CD4-positive, alpha-beta T cell (primary cell): ENCODE measurements around the gene LRIT3. TPM values are rescaled to one million over a fixed set of nuclear protein-coding genes. Genes with fewer than 3 reads are reported as not detected.

Experiments used
- ATAC-seq: fragments of 200-7000 bp; cut with Tn5 transposase; one replicate; pipeline ENCODE4 v1.10.0; 2022; ENCODE audit warnings: mild to moderate bottlenecking; ENCODE audit not compliant: poor library complexity
- CTCF ChIA-PET: fragments of 350-600 bp; sonication (Branson Sonifier 250); formaldehyde crosslinking; loops from one replicate; lab custom pipeline; 2021; ENCODE audit warnings: antibody characterized with exemption, inconsistent platforms; lab: Charles Lee
- POLR2A ChIA-PET: fragments of 350-600 bp; sonication (Branson Sonifier 250); formaldehyde crosslinking; loops from one replicate; lab custom pipeline; 2021; ENCODE audit warnings: antibody characterized with exemption, inconsistent platforms; lab: Charles Lee
- DNase-seq, 14 experiments: peaks; one replicate each; pipeline ENCODE4 v3.0.0-alpha.2; 2013 to 2020; ENCODE audit warnings: mixed read lengths in 2 of 14
- H3K27ac ChIP-seq, 2 donors: one replicate each; pipeline versions ENCODE4 v1.5.1 to v1.7.0; 2013; ENCODE audit warnings: low read length in 2 of 2, low read depth in 1 of 2, mild to moderate bottlenecking in 1 of 2
- H3K27me3 ChIP-seq, 2 experiments: 1 replicate in 1 of 2; 2 replicates in 1 of 2; pipeline versions ENCODE4 v1.6.1 to v1.7.0; 2013; ENCODE audit warnings: low read length in 2 of 2, control low read depth in 1 of 2, mild to moderate bottlenecking in 1 of 2, moderate library complexity in 1 of 2; ENCODE audit not compliant: insufficient read depth in 2 of 2, control insufficient read depth in 1 of 2
- H3K36me3 ChIP-seq: one replicate; pipeline ENCODE4 v1.6.1; 2013; ENCODE audit warnings: low read length, control low read depth; ENCODE audit not compliant: insufficient read depth
- H3K4me1 ChIP-seq: one replicate; pipeline ENCODE4 v1.6.1; 2013; ENCODE audit warnings: low read length, control low read depth; ENCODE audit not compliant: insufficient read depth
- H3K4me3 ChIP-seq: one replicate; pipeline ENCODE4 v1.5.1; 2013; ENCODE audit warnings: mild to moderate bottlenecking, low read length, moderate library complexity
- H3K9me3 ChIP-seq, 2 experiments: 1 replicate in 1 of 2; 2 replicates in 1 of 2; pipeline versions ENCODE4 v1.6.1 to v1.7.0; 2013; ENCODE audit warnings: low read length in 2 of 2, mild to moderate bottlenecking in 2 of 2, control low read depth in 1 of 2, moderate library complexity in 1 of 2; ENCODE audit not compliant: control insufficient read depth in 1 of 2, insufficient read depth in 1 of 2
- H3K27ac Mint-ChIP-seq: one replicate; pipeline ENCODE4 v1.8.0; 2020; ENCODE audit warnings: mixed read lengths
- H3K27me3 Mint-ChIP-seq: one replicate; pipeline ENCODE4 v1.8.0; 2021; ENCODE audit warnings: mixed read lengths
- H3K36me3 Mint-ChIP-seq: one replicate; pipeline ENCODE4 v1.8.0; 2021; ENCODE audit warnings: low read depth, mixed read lengths
- H3K4me1 Mint-ChIP-seq: one replicate; pipeline ENCODE4 v1.8.0; 2021; ENCODE audit warnings: low read depth, mixed read lengths
- H3K4me3 Mint-ChIP-seq: one replicate; pipeline ENCODE4 v1.8.0; 2020; ENCODE audit warnings: mild to moderate bottlenecking, mixed read lengths
- H3K9me3 Mint-ChIP-seq: one replicate; pipeline ENCODE4 v1.8.0; 2020; ENCODE audit warnings: mixed read lengths
- intact Hi-C, 2 experiments: fragments of 100-400 bp; cut with DNase I in 1 of 2; cut with micrococcal nuclease in 1 of 2; formaldehyde crosslinking; loops; one replicate each; pipeline versions ENCODE4 v1.15.1 to v1.9.0; 2023 to 2025; cut with DNase I, micrococcal nuclease
- polyA plus RNA-seq, 2 donors: library from polyadenylated mRNA; unstranded; fragments of 120-200 nt; gene quantifications; one replicate each; pipeline ENCODE4 v1.2.1, GENCODE V29; 2013
- total RNA-seq, 174 experiments: library from RNA in 2 of 174; stranded (reverse) in 2 of 174; gene quantifications; one replicate each; pipeline ENCODE4 v1.2.3 and lab custom pipeline; 2021 to 2026
- TF ChIP-seq, protein P1 (sequence below): fragments of 200-600 bp; IDR thresholded peaks from one replicate; pipeline ENCODE4 v1.8.0; 2022; ENCODE audit warnings: antibody characterized with exemption, mild to moderate bottlenecking

Gene LRIT3, protein sequence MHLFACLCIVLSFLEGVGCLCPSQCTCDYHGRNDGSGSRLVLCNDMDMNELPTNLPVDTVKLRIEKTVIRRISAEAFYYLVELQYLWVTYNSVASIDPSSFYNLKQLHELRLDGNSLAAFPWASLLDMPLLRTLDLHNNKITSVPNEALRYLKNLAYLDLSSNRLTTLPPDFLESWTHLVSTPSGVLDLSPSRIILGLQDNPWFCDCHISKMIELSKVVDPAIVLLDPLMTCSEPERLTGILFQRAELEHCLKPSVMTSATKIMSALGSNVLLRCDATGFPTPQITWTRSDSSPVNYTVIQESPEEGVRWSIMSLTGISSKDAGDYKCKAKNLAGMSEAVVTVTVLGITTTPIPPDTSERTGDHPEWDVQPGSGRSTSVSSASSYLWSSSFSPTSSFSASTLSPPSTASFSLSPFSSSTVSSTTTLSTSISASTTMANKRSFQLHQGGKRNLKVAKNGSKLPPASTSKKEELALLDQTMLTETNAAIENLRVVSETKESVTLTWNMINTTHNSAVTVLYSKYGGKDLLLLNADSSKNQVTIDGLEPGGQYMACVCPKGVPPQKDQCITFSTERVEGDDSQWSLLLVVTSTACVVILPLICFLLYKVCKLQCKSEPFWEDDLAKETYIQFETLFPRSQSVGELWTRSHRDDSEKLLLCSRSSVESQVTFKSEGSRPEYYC
- total RNA-seq (under 1 TPM in 1 of 2 experiments, not detected in 1; 0.14 TPM), total RNA-seq (lab: John Stamatoyannopoulos, UW) (0 to 2.4 (median 0.25) reads per million in 172 experiments)
- 0.34 TPM for polyA plus RNA-seq (2013, experiment 1 of 2)
- 0.49 TPM for polyA plus RNA-seq (2013, experiment 2 of 2)

GRCh38 chr4:109847896-109848442, at the start of gene LRIT3:
TSS of gene LRIT3 (plus strand) at chr4:109848107. CDS start at chr4:109848202, 95 bp downstream.
- Histone ChIP-seq H3K9me3 (no peaks in the 10 kb centered on the region), H3K36me3 (no peaks in the 10 kb centered on the region), H3K4me3 (no peak within 1 kb of the TSS), H3K4me1 (no peaks in the 10 kb centered on the region), H3K27me3 (no peaks in the 10 kb centered on the region), H3K27ac (no peak within 1 kb of the TSS)
- H3K4me1 Mint-ChIP-seq = peaks cover under 1% of the 10 kb centered on the region
- TF ChIP-seq, protein P1, sequence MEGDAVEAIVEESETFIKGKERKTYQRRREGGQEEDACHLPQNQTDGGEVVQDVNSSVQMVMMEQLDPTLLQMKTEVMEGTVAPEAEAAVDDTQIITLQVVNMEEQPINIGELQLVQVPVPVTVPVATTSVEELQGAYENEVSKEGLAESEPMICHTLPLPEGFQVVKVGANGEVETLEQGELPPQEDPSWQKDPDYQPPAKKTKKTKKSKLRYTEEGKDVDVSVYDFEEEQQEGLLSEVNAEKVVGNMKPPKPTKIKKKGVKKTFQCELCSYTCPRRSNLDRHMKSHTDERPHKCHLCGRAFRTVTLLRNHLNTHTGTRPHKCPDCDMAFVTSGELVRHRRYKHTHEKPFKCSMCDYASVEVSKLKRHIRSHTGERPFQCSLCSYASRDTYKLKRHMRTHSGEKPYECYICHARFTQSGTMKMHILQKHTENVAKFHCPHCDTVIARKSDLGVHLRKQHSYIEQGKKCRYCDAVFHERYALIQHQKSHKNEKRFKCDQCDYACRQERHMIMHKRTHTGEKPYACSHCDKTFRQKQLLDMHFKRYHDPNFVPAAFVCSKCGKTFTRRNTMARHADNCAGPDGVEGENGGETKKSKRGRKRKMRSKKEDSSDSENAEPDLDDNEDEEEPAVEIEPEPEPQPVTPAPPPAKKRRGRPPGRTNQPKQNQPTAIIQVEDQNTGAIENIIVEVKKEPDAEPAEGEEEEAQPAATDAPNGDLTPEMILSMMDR = no peak
- peaks cover 4% of the 10 kb centered on the region for H3K36me3 Mint-ChIP-seq
- ChIA-PET POLR2A (no interaction called here), CTCF (no interaction called here)
- no peak within 1 kb of the TSS for H3K27ac Mint-ChIP-seq
- DNase-seq = no peak
- intact Hi-C loops = no loop called here
- H3K4me3 Mint-ChIP-seq = no peak within 1 kb of the TSS
- H3K9me3 Mint-ChIP-seq = no peaks in the 10 kb centered on the region
- no peaks in the 10 kb centered on the region for H3K27me3 Mint-ChIP-seq
- ATAC-seq = no peak

DNA sequence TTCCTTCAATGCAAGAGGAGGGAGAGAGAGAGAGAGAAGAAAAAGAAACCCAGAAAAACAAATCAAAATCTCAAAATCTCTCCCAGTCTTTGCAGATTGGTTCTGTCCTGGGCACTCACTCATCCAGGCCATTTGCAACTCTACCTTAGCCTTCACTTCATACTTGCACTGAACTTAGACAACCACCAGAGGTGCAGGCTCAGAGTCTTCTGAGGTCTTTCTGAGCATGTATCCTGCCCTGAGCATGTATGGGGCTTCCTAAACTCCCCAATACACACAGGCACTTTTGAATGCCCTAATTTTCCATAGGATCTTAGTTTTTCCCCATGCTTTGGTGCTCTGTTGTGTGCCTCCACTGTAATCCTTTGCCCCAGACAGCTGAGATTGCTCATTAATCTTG, 49.0 kb upstream of the LRIT3 start:
- no peak overlapping the region for H3K27ac Mint-ChIP-seq

More for the DNA sequence above, 49.0 kb upstream of the LRIT3 start:
- no peaks in the 10 kb centered on the region for H3K4me1 Mint-ChIP-seq
- H3K27me3 Mint-ChIP-seq = peaks cover 4% of the 10 kb centered on the region
- ATAC-seq (no peak), DNase-seq (no peak)
- no peaks in the 10 kb centered on the region for H3K27me3 ChIP-seq
- H3K4me3 Mint-ChIP-seq = no peak overlapping the region
- H3K36me3 ChIP-seq = no peaks in the 10 kb centered on the region
- intact Hi-C loops = no loop called here
- CTCF ChIA-PET = no interaction called here
- no peaks in the 10 kb centered on the region for H3K4me1 ChIP-seq
- POLR2A ChIA-PET = no interaction called here
- peaks cover 8 to 16% of the 10 kb centered on the region in 2 experiments for H3K9me3 ChIP-seq
- no peak overlapping the region for H3K27ac ChIP-seq
- TF ChIP-seq, protein P1 = no peak
- peaks cover 12% of the 10 kb centered on the region for H3K9me3 Mint-ChIP-seq
- no peaks in the 10 kb centered on the region for H3K36me3 Mint-ChIP-seq
- no peak overlapping the region for H3K4me3 ChIP-seq
